B cell (primary cell): ENCODE measurements around the gene GIMD1. TPM values are rescaled to one million over a fixed set of nuclear protein-coding genes. Genes with fewer than 3 reads are reported as not detected.

ENCODE experiments used
- ATAC-seq: fragments of 200-7000 bp; cut with Tn5 transposase; one replicate; pipeline ENCODE4 v1.10.0; 2021; ENCODE audit warnings: low read depth, mild to moderate bottlenecking, moderate number of reproducible peaks, moderate library complexity
- CTCF ChIA-PET: fragments of 350-600 bp; sonication (Branson Sonifier 250); formaldehyde crosslinking; loops from one replicate; lab custom pipeline; 2021; ENCODE audit warnings: antibody characterized with exemption, inconsistent platforms; lab: Charles Lee
- POLR2A ChIA-PET: fragments of 350-600 bp; sonication (Branson Sonifier 250); formaldehyde crosslinking; loops from one replicate; lab custom pipeline; 2021; ENCODE audit warnings: antibody characterized with exemption; lab: Charles Lee
- DNase-seq: peaks from one replicate; pipeline ENCODE4 v3.0.0; 2013
- H2AFZ ChIP-seq: 2 replicates; pipeline ENCODE4 v1.6.1; 2012; ENCODE audit warnings: mild to moderate bottlenecking, low read depth, low read length; ENCODE audit not compliant: insufficient read depth, poor library complexity, severe bottlenecking
- H3K27ac ChIP-seq, 2 donors: 1 replicate in 1 of 2; 2 replicates in 1 of 2; pipeline ENCODE4 v1.5.1; 2012 to 2013; ENCODE audit warnings: low read length in 2 of 2, mild to moderate bottlenecking in 2 of 2, moderate library complexity in 1 of 2
- H3K27me3 ChIP-seq, 4 experiments: fragments of 200-600 bp in 1 of 4; sonication (generic) in 1 of 4; replicated peaks in 1 of 4; 1 replicate in 2 of 4; 2 replicates in 2 of 4; pipeline versions ENCODE4 v1.6.1 to v1.7.0; 2013 to 2016; ENCODE audit warnings: low read length in 3 of 4, mild to moderate bottlenecking in 2 of 4, mixed read lengths in 1 of 4, moderate library complexity in 1 of 4; ENCODE audit not compliant: insufficient read depth in 4 of 4, control insufficient read depth in 3 of 4; ENCODE audit errors: control extremely low read depth in 1 of 4
- H3K36me3 ChIP-seq, 2 experiments: replicated peaks in 1 of 2; 1 replicate in 1 of 2; 2 replicates in 1 of 2; pipeline versions ENCODE4 v1.6.1 to v1.7.1; 2013; ENCODE audit warnings: low read length in 1 of 2; ENCODE audit not compliant: insufficient read depth in 2 of 2, control insufficient read depth in 1 of 2; ENCODE audit errors: control extremely low read depth in 1 of 2, extremely low read depth in 1 of 2
- H3K4me1 ChIP-seq, 2 donors: fragments of 200-600 bp in 1 of 2; sonication (generic) in 1 of 2; 1 replicate in 1 of 2; 2 replicates in 1 of 2; pipeline versions ENCODE4 v1.5.1 to v1.6.1; 2013 to 2017; ENCODE audit warnings: low read length in 2 of 2; ENCODE audit not compliant: control insufficient read depth in 2 of 2, insufficient read depth in 2 of 2
- H3K4me2 ChIP-seq: replicated peaks from 2 replicates; pipeline ENCODE3; 2012; ENCODE audit warnings: mild to moderate bottlenecking, low read depth, low read length; ENCODE audit not compliant: poor library complexity, severe bottlenecking
- H3K4me3 ChIP-seq, 5 experiments: fragments of 200-600 bp in 1 of 5; sonication (generic) in 1 of 5; 1 replicate in 3 of 5; 2 replicates in 2 of 5; pipeline versions ENCODE4 v1.5.1 to v1.7.0; 2011 to 2016; ENCODE audit warnings: low read length in 4 of 5, mild to moderate bottlenecking in 4 of 5, low read depth in 2 of 5, control low read depth in 1 of 5, moderate library complexity in 1 of 5; ENCODE audit not compliant: insufficient read depth in 1 of 5; ENCODE audit errors: control extremely low read depth in 1 of 5, extremely low read depth in 1 of 5
- H3K79me2 ChIP-seq: fragments of 200-600 bp; sonication (generic); one replicate; pipeline ENCODE4 v1.6.0; 2016; ENCODE audit warnings: low read length; ENCODE audit not compliant: control insufficient read depth, insufficient read depth
- H3K9ac ChIP-seq: fragments of 200-600 bp; sonication (generic); 2 replicates; pipeline ENCODE4 v1.6.1; 2017; ENCODE audit warnings: mild to moderate bottlenecking, low read length, moderate library complexity
- H3K9me3 ChIP-seq, 3 donors: one replicate each; pipeline versions ENCODE4 v1.6.1 to v1.7.1; 2013; ENCODE audit warnings: low read length in 2 of 3; ENCODE audit not compliant: control insufficient read depth in 2 of 3, insufficient read depth in 1 of 3; ENCODE audit errors: control extremely low read depth in 1 of 3
- H4K20me1 ChIP-seq: 2 replicates; pipeline ENCODE4 v1.6.0; 2012; ENCODE audit warnings: mild to moderate bottlenecking, low read length; ENCODE audit not compliant: insufficient read depth, control insufficient read depth, poor library complexity, severe bottlenecking
- H3K27ac Mint-ChIP-seq: one replicate; pipeline ENCODE4 v1.8.0; 2021; ENCODE audit warnings: mixed read lengths
- H3K27me3 Mint-ChIP-seq: one replicate; pipeline ENCODE4 v1.8.0; 2021; ENCODE audit warnings: mixed read lengths
- H3K4me1 Mint-ChIP-seq: one replicate; pipeline ENCODE4 v1.8.0; 2021; ENCODE audit warnings: mixed read lengths
- H3K4me3 Mint-ChIP-seq: one replicate; pipeline ENCODE4 v1.8.0; 2021; ENCODE audit warnings: mixed read lengths
- H3K9me3 Mint-ChIP-seq: one replicate; pipeline ENCODE4 v1.8.0; 2022; ENCODE audit warnings: mixed read lengths; ENCODE audit not compliant: insufficient read depth
- EZH2 ChIP-seq: IDR thresholded peaks from 2 replicates; pipeline ENCODE4 v1.6.1; 2012; ENCODE audit warnings: borderline replicate concordance, low read depth, mild to moderate bottlenecking, moderate library complexity, low read length; ENCODE audit not compliant: insufficient read depth, poor library complexity, severe bottlenecking
- WGBS: methylation state at CpG from one replicate; pipeline ENCODE4 v1.1.5; 2013; ENCODE audit warnings: missing lambda C conversion rate; ENCODE audit not compliant: insufficient coverage; 5-methylcytosine and 5-hydroxymethylcytosine counted together
- intact Hi-C: fragments of 100-400 bp; cut with micrococcal nuclease; formaldehyde crosslinking; loops from one replicate; pipeline ENCODE4 v1.10.0; 2022
- polyA plus RNA-seq: library from polyadenylated mRNA; depleted of rRNA; stranded (reverse); fragments of >200 nt; gene quantifications from 2 replicates; pipeline ENCODE4 v1.2.3, GENCODE V29; 2012
- total RNA-seq, 2 donors: library from RNA; stranded (reverse); fragments of 120-200 nt in 1 of 2; gene quantifications; 1 replicate in 1 of 2; 2 replicates in 1 of 2; pipeline versions ENCODE4 v1.2.3 to v1.2.4, GENCODE V29; 2013 to 2022
- TF ChIP-seq, protein P1 (sequence below): fragments of 200-600 bp; IDR thresholded peaks from one replicate; pipeline ENCODE4 v1.8.0; 2022; ENCODE audit warnings: antibody characterized with exemption, mild to moderate bottlenecking

GIMD1 gene
- total and polyA plus RNA-seq, 2 donors (not counting 1 experiment from before 2014, with no cell fraction given) = not detected

DNA sequence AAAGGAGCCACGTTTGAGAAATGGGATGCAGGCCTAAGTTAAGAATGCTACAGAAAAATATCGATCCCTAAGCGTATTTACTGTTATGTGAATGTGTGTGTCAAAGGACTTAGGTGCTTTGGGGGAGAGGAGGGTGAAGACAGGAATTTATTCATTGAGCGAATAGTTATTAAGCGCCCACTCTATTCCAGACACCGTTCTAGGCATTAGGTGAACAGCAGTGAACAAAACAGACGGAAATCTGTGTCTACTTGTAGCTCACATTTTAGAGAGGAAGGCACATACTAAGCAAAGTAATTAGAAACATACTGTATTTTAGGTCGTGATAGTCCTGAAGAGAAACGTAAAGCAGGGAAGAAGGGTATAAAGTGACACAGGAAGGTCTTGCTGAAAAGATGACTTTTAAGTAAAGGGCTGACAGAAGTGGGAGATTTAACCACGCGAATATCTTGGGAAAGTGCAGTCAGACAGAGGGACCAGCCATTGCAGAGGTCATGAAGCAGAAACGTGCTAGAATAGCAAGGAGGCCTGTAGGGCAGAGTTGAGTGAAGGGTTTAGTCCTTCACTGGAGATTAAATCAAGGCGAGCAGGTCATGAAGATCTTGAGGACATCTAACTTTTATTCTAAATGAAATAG, 51.7 kb downstream of the GIMD1 start:
- WGBS = 0% methylated on average over 8 of the region's 13 CpGs
- Mint-ChIP-seq H3K4me1 (peaks cover 25% of the 10 kb centered on the region), H3K27ac (no peak overlapping the region), H3K27me3 (no peaks in the 10 kb centered on the region), H3K9me3 (no peaks in the 10 kb centered on the region), H3K4me3 (no peak overlapping the region)
- ChIA-PET CTCF (no interaction called here), POLR2A (no interaction called here)
- Histone ChIP-seq H3K27ac (peak overlapping the region; percentile 95 to 98), H3K27me3 (no peaks in the 10 kb centered on the region), H4K20me1 (no peaks in the 10 kb centered on the region), H3K9me3 (peaks cover 0 to 8% (median 0%) of the 10 kb centered on the region in 3 donors), H3K4me3 (peak overlapping the region; percentile 77 to 98 (median 82)), H3K9ac (peak overlapping the region; percentile 98), H2AFZ (peak overlapping the region; percentile 91), H3K36me3 (peaks cover 0 to 4% of the 10 kb centered on the region in 2 experiments), H3K4me1 (peaks cover 19 to 26% of the 10 kb centered on the region in 2 donors), H3K4me2 (peak overlapping the region; percentile 82), H3K79me2 (peaks cover 86% of the 10 kb centered on the region)
- DNase-seq = no peak
- TF ChIP-seq, protein P1, sequence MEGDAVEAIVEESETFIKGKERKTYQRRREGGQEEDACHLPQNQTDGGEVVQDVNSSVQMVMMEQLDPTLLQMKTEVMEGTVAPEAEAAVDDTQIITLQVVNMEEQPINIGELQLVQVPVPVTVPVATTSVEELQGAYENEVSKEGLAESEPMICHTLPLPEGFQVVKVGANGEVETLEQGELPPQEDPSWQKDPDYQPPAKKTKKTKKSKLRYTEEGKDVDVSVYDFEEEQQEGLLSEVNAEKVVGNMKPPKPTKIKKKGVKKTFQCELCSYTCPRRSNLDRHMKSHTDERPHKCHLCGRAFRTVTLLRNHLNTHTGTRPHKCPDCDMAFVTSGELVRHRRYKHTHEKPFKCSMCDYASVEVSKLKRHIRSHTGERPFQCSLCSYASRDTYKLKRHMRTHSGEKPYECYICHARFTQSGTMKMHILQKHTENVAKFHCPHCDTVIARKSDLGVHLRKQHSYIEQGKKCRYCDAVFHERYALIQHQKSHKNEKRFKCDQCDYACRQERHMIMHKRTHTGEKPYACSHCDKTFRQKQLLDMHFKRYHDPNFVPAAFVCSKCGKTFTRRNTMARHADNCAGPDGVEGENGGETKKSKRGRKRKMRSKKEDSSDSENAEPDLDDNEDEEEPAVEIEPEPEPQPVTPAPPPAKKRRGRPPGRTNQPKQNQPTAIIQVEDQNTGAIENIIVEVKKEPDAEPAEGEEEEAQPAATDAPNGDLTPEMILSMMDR = no peak
- TF ChIP-seq EZH2 = no peak
- ATAC-seq = no peak
- intact Hi-C loops = loop anchor here (1.0 to 10.0 kb wide), 5 partner anchors 609 to 1668 kb away; partner anchors contain the start of genes CYP2U1, GSTCD, HADH and INTS12
